ENCODE measurements around the gene SDK1. TPM values are rescaled to one million over a fixed set of nuclear protein-coding genes. Genes with fewer than 3 reads are reported as not detected.

The SDK1 gene
- total RNA-seq, 1 donor from 2014 or later = 0.48 TPM

GRCh38 chr7:3551536-3551935, 250.5 kb downstream of the SDK1 start:
- H3K27ac Mint-ChIP-seq = no peak overlapping the region
- intact Hi-C loops (cut with micrococcal nuclease) = no loop called here
- H3K27me3 Mint-ChIP-seq (ENCODE audit: low read depth) = peaks cover 8% of the 10 kb centered on the region
- H3K4me3 Mint-ChIP-seq (ENCODE audit: low read depth) = no peak overlapping the region
- no peak for DNase-seq (ENCODE audit: low spot score)
- H3K36me3 Mint-ChIP-seq (ENCODE audit: low read depth) = no peaks in the 10 kb centered on the region
- H3K4me1 Mint-ChIP-seq (ENCODE audit: low read depth) = no peaks in the 10 kb centered on the region
- H3K9me3 Mint-ChIP-seq = no peaks in the 10 kb centered on the region

- Mint-ChIP-seq H3K27me3 (ENCODE audit: low read depth) (peaks cover 6% of the 10 kb centered on the region), H3K36me3 (ENCODE audit: low read depth) (no peaks in the 10 kb centered on the region), H3K27ac (no peak overlapping the region), H3K9me3 (no peaks in the 10 kb centered on the region), H3K4me1 (ENCODE audit: low read depth) (no peaks in the 10 kb centered on the region), H3K4me3 (ENCODE audit: low read depth) (no peak overlapping the region)
- intact Hi-C loops (cut with micrococcal nuclease) = no loop called here
- DNase-seq (ENCODE audit: low spot score) = no peak
Observed at GRCh38 chr7:3552499-3552898, 251.4 kb downstream of the SDK1 start.

GRCh38 chr7:3558400-3558799, 257.3 kb downstream of the SDK1 start:
- Mint-ChIP-seq H3K27me3 (ENCODE audit: low read depth) (no peaks in the 10 kb centered on the region), H3K4me1 (ENCODE audit: low read depth) (peaks cover 3% of the 10 kb centered on the region), H3K4me3 (ENCODE audit: low read depth) (no peak overlapping the region), H3K9me3 (no peaks in the 10 kb centered on the region), H3K27ac (no peak overlapping the region), H3K36me3 (ENCODE audit: low read depth) (no peaks in the 10 kb centered on the region)
- intact Hi-C loops (cut with micrococcal nuclease) = no loop called here
- no peak for DNase-seq (ENCODE audit: low spot score)

- H3K27me3 Mint-ChIP-seq (ENCODE audit: low read depth) = no peaks in the 10 kb centered on the region
- no peak overlapping the region for H3K27ac Mint-ChIP-seq
- no peak for DNase-seq (ENCODE audit: low spot score)
- H3K4me1 Mint-ChIP-seq (ENCODE audit: low read depth) = peaks cover 3% of the 10 kb centered on the region
- intact Hi-C loops (cut with micrococcal nuclease) = no loop called here
- no peaks in the 10 kb centered on the region for H3K36me3 Mint-ChIP-seq (ENCODE audit: low read depth)
- H3K9me3 Mint-ChIP-seq = no peaks in the 10 kb centered on the region
- H3K4me3 Mint-ChIP-seq (ENCODE audit: low read depth) = no peak overlapping the region
Observed at GRCh38 chr7:3559278-3559677, 258.2 kb downstream of the SDK1 start.

- H3K9me3 Mint-ChIP-seq = no peaks in the 10 kb centered on the region
- H3K4me3 Mint-ChIP-seq (ENCODE audit: low read depth) = no peak overlapping the region
- H3K27me3 Mint-ChIP-seq (ENCODE audit: low read depth) = no peaks in the 10 kb centered on the region
- H3K4me1 Mint-ChIP-seq (ENCODE audit: low read depth) = peaks cover 3% of the 10 kb centered on the region
- no peak for DNase-seq (ENCODE audit: low spot score)
- intact Hi-C loops (cut with micrococcal nuclease) = no loop called here
- H3K27ac Mint-ChIP-seq = no peak overlapping the region
- H3K36me3 Mint-ChIP-seq (ENCODE audit: low read depth) = no peaks in the 10 kb centered on the region
Observed at GRCh38 chr7:3560495-3560894, 259.4 kb downstream of the SDK1 start.

- Mint-ChIP-seq H3K36me3 (ENCODE audit: low read depth) (no peaks in the 10 kb centered on the region), H3K27ac (no peak overlapping the region), H3K9me3 (no peaks in the 10 kb centered on the region), H3K4me1 (ENCODE audit: low read depth) (peaks cover 3% of the 10 kb centered on the region), H3K27me3 (ENCODE audit: low read depth) (no peaks in the 10 kb centered on the region), H3K4me3 (ENCODE audit: low read depth) (no peak overlapping the region)
- intact Hi-C loops (cut with micrococcal nuclease) = no loop called here
- DNase-seq (ENCODE audit: low spot score) = no peak
Observed at GRCh38 chr7:3561932-3562331, 260.9 kb downstream of the SDK1 start.

- intact Hi-C loops (cut with micrococcal nuclease) = no loop called here
- DNase-seq (ENCODE audit: low spot score) = no peak
- Mint-ChIP-seq H3K4me1 (ENCODE audit: low read depth) (peaks cover 3% of the 10 kb centered on the region), H3K4me3 (ENCODE audit: low read depth) (no peak overlapping the region), H3K27ac (no peak overlapping the region), H3K36me3 (ENCODE audit: low read depth) (no peaks in the 10 kb centered on the region), H3K9me3 (no peaks in the 10 kb centered on the region), H3K27me3 (ENCODE audit: low read depth) (no peaks in the 10 kb centered on the region)
Observed at GRCh38 chr7:3564231-3564630, 263.2 kb downstream of the SDK1 start.

GRCh38 chr7:3568516-3568915, 267.5 kb downstream of the SDK1 start:
- Mint-ChIP-seq H3K9me3 (no peaks in the 10 kb centered on the region), H3K4me1 (ENCODE audit: low read depth) (no peaks in the 10 kb centered on the region), H3K36me3 (ENCODE audit: low read depth) (no peaks in the 10 kb centered on the region), H3K27ac (no peak overlapping the region), H3K4me3 (ENCODE audit: low read depth) (no peak overlapping the region), H3K27me3 (ENCODE audit: low read depth) (no peaks in the 10 kb centered on the region)
- intact Hi-C loops (cut with micrococcal nuclease) = no loop called here
- no peak for DNase-seq (ENCODE audit: low spot score)

GRCh38 chr7:3569643-3570042, 268.6 kb downstream of the SDK1 start:
- Mint-ChIP-seq H3K27ac (no peak overlapping the region), H3K4me3 (ENCODE audit: low read depth) (no peak overlapping the region), H3K27me3 (ENCODE audit: low read depth) (no peaks in the 10 kb centered on the region), H3K9me3 (no peaks in the 10 kb centered on the region), H3K4me1 (ENCODE audit: low read depth) (no peaks in the 10 kb centered on the region), H3K36me3 (ENCODE audit: low read depth) (no peaks in the 10 kb centered on the region)
- intact Hi-C loops (cut with micrococcal nuclease) = no loop called here
- no peak for DNase-seq (ENCODE audit: low spot score)

- intact Hi-C loops (cut with micrococcal nuclease) = no loop called here
- Mint-ChIP-seq H3K27me3 (ENCODE audit: low read depth) (no peaks in the 10 kb centered on the region), H3K27ac (no peak overlapping the region), H3K9me3 (peaks cover 13% of the 10 kb centered on the region), H3K4me3 (ENCODE audit: low read depth) (no peak overlapping the region), H3K36me3 (ENCODE audit: low read depth) (no peaks in the 10 kb centered on the region), H3K4me1 (ENCODE audit: low read depth) (no peaks in the 10 kb centered on the region)
- no peak for DNase-seq (ENCODE audit: low spot score)
Observed at GRCh38 chr7:3573151-3573550, 272.1 kb downstream of the SDK1 start.

- Mint-ChIP-seq H3K27ac (no peak overlapping the region), H3K36me3 (ENCODE audit: low read depth) (no peaks in the 10 kb centered on the region), H3K4me1 (ENCODE audit: low read depth) (no peaks in the 10 kb centered on the region), H3K9me3 (peaks cover 20% of the 10 kb centered on the region), H3K4me3 (ENCODE audit: low read depth) (no peak overlapping the region), H3K27me3 (ENCODE audit: low read depth) (no peaks in the 10 kb centered on the region)
- DNase-seq (ENCODE audit: low spot score) = no peak
- intact Hi-C loops (cut with micrococcal nuclease) = no loop called here
Observed at GRCh38 chr7:3574386-3574785, 273.3 kb downstream of the SDK1 start.

GRCh38 chr7:3575753-3576531, 274.9 kb downstream of the SDK1 start:
- H3K27ac Mint-ChIP-seq = no peak overlapping the region

GRCh38 chr7:3578399-3578798, 277.3 kb downstream of the SDK1 start:
- Mint-ChIP-seq H3K27me3 (ENCODE audit: low read depth) (no peaks in the 10 kb centered on the region), H3K4me3 (ENCODE audit: low read depth) (no peak overlapping the region), H3K4me1 (ENCODE audit: low read depth) (no peaks in the 10 kb centered on the region), H3K27ac (no peak overlapping the region), H3K9me3 (peaks cover 25% of the 10 kb centered on the region), H3K36me3 (ENCODE audit: low read depth) (no peaks in the 10 kb centered on the region)
- DNase-seq (ENCODE audit: low spot score) = no peak
- intact Hi-C loops (cut with micrococcal nuclease) = no loop called here

More at GRCh38 chr7:3575753-3576531, 274.9 kb downstream of the SDK1 start:
- Mint-ChIP-seq H3K27me3 (ENCODE audit: low read depth) (no peaks in the 10 kb centered on the region), H3K36me3 (ENCODE audit: low read depth) (no peaks in the 10 kb centered on the region), H3K4me3 (ENCODE audit: low read depth) (no peak overlapping the region), H3K4me1 (ENCODE audit: low read depth) (no peaks in the 10 kb centered on the region), H3K9me3 (peaks cover 25% of the 10 kb centered on the region)
- intact Hi-C loops (cut with micrococcal nuclease) = no loop called here
- DNase-seq (ENCODE audit: low spot score) = no peak
